GM19328 (cell line): ENCODE measurements around the gene VILL.
A peak's percentile ranks its signal among the peaks of the same experiment; 100 is the strongest.
"Not testable (repeated sequence)": the region's sequence is repeated elsewhere in the genome, so short reads cannot be mapped to it uniquely, and the experiment has no call there.

ENCODE experiments used
- ATAC-seq: cut with Tn5 transposase; IDR thresholded peaks from one replicate; pipeline ENCODE4 v1.9.1; 2021; ENCODE audit warnings: mild to moderate bottlenecking, moderate library complexity; ENCODE audit not compliant: unreplicated experiment

Gene VILL

GRCh38 chr3:37985637-37986320 is 4.8 kb upstream of the VILL start:
- ATAC-seq, result no peak

- ATAC-seq, result no peak
Measured at GRCh38 chr3:37986479-37987314, 3.9 kb upstream of the VILL start.

- no peak for ATAC-seq
Measured at GRCh38 chr3:37987315-37987697, 3.3 kb upstream of the VILL start.

GRCh38 chr3:37987751-37988179 is 2.8 kb upstream of the VILL start:
- ATAC-seq, result no peak

- not testable (repeated sequence) for ATAC-seq
Measured at GRCh38 chr3:37988376-37988775, 2.2 kb upstream of the VILL start.

GRCh38 chr3:37988931-37989525 is 1.6 kb upstream of the VILL start:
- no peak for ATAC-seq

GRCh38 chr3:37989821-37990480 is 635 bp upstream of the VILL start:
- no peak for ATAC-seq

GRCh38 chr3:37991109-37991508 is 523 bp downstream of the VILL start:
- ATAC-seq, result no peak

GRCh38 chr3:37991823-37992222 is 1.2 kb downstream of the VILL start:
- ATAC-seq, result no peak

GRCh38 chr3:37992271-37993066 is 1.9 kb downstream of the VILL start:
- no peak for ATAC-seq

GRCh38 chr3:37993067-37993455 is 2.5 kb downstream of the VILL start:
- ATAC-seq, result no peak

GRCh38 chr3:37993460-37993819 is 2.9 kb downstream of the VILL start:
- no peak for ATAC-seq

GRCh38 chr3:37993820-37994638 is 3.4 kb downstream of the VILL start:
- ATAC-seq, result peak; percentile 53

GRCh38 chr3:37994639-37994972 is 4.0 kb downstream of the VILL start:
- no peak for ATAC-seq

GRCh38 chr3:37995652-37996641 is 5.4 kb downstream of the VILL start:
- no peak for ATAC-seq

- peak; percentile 42 for ATAC-seq
Measured at GRCh38 chr3:37996785-37997301, 6.3 kb downstream of the VILL start.

- no peak for ATAC-seq
Measured at GRCh38 chr3:37997342-37997741, 6.8 kb downstream of the VILL start.

- no peak for ATAC-seq
Measured at GRCh38 chr3:37997791-37998370, 7.3 kb downstream of the VILL start.
